Cerebellar cortex (tissue), 1 donor: ENCODE results near the gene PHLDA1.

ENCODE experiments used
- DNase-seq: peaks from one replicate; pipeline ENCODE4 v3.0.0-alpha.2; 2015; ENCODE audit warnings: low spot score

Gene PHLDA1

GRCh38 chr12:76031414-76032042 lies at the start of gene PHLDA1:
TSS of gene PHLDA1 (minus strand) at chr12:76031776.
- DNase-seq = peak; percentile 85

GRCh38 chr12:76080729-76081415 lies 49.3 kb upstream of the PHLDA1 start:
- no peak for DNase-seq

GRCh38 chr12:76080017-76080728 lies 48.6 kb upstream of the PHLDA1 start:
- DNase-seq = no peak

DNA sequence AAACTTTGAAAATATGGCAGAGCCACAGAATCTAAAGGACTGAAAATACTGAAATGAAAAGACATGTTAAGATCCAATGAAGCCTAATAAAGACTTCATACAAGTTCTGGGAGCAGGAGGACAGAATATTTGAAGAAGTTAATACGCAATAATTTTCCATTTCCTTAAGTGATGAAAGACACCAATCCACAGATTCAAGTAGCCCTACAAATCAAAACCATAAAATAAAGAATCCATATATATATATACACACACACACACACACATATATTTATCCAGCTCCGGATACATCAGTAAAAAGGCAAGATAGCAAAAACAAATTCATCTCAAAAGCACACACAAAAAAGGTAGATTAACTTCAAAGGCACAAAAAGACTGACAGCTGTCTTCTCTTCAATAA lies 47.2 kb upstream of the PHLDA1 start:
- DNase-seq = no peak

- no peak for DNase-seq
Observed at GRCh38 chr12:76075448-76075847, 43.9 kb upstream of the PHLDA1 start.

- DNase-seq = no peak
Observed at GRCh38 chr12:76074701-76075336, 43.2 kb upstream of the PHLDA1 start.

- no peak for DNase-seq
Observed at GRCh38 chr12:76073561-76073960, 42.0 kb upstream of the PHLDA1 start.

GRCh38 chr12:76072568-76072967 lies 41.0 kb upstream of the PHLDA1 start:
- no peak for DNase-seq

DNA sequence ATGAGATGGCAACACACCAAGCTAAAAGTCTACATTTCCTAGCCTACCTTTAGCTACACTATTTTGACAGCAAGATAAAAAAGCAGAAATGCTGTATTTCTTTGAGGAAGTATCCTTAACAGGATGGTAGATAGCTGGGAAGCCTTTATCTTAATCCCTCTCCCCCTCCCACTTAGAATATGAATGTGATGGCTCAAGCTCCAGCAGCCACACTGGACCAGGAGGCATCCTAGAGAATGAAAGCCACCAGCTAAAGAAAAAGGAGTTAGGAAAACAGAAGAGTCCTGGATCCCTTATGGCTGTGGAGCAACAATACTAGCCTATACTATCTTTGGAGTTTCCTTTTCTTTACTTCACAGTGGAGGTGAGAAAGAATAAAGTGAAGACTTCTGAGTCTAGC lies 37.8 kb upstream of the PHLDA1 start:
- no peak for DNase-seq

DNA sequence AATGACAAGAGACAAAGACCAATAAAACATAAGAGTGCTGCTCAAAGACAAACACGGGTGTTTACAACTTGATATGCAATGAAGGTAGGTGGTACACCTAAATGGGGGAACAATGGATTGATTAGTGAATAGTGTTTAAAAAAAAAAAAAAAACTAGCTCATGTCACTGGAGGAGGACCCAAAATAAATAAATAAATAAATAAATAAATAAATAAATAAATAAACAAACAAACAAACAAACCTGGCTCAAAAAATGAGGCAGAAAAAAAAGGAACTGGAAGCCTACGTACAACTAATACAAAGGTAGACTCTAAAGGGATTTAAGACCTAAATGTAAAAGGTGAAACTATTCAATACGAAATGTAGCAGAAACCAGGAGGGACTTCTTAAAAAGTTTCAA lies 34.3 kb upstream of the PHLDA1 start:
- DNase-seq = no peak

DNA sequence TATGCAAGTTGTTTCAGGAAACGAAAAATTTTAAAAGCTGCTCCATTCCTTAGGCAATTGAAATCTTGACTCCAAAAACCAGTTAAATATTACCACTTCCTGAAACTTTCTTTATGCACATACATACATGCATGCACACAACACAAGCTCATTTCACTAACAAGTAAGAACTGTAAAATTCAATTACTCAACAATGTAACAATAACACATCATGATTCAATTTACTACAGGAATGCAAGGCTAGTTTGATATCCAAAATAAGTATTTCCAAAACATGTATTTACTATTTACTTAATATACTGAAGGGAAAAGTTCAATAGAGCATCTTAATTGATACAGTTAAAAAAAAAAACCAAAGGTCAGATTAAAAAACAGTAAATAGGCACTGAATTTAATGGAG lies 33.3 kb upstream of the PHLDA1 start:
- no peak for DNase-seq

DNA sequence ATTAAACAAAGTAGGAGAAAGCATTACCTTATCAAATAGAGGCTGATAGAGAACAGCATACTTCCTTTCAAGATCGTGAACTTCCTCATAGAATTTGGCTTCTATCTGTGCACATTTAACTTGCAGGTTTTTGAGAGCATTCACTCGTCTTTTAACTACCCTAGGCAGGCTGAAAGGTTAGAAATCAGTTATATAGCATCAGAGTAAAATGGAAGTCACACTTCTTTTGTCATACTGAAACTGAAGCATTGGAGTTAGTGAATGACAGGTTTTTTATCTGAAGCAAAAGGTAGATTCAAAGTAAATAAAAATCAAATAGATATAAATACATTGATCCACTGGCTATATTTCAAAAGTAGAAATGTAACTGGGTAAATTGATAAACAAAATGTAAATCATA lies 28.5 kb upstream of the PHLDA1 start:
- no peak for DNase-seq

GRCh38 chr12:76057326-76057725 lies 25.8 kb upstream of the PHLDA1 start:
- DNase-seq = peak; percentile 32

DNA sequence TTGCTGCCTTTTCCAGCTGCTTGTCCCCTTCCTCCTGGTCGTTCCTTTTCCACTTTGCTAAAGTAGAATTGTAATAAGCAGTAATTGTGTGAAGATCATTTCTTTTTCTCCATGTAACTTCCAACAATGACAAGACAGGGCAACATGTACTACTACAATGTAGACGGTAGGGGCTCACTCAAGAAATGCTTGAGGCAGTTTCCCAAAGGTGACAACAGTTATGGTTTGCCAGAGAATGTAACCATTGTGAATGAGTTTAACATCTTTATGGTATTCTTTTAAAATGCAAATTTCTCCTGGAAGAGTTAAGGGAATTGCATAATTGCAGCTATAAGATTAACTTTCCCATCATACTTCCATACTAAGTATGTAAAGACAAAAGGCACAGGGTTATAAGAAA lies 23.8 kb upstream of the PHLDA1 start:
- DNase-seq = no peak

DNA sequence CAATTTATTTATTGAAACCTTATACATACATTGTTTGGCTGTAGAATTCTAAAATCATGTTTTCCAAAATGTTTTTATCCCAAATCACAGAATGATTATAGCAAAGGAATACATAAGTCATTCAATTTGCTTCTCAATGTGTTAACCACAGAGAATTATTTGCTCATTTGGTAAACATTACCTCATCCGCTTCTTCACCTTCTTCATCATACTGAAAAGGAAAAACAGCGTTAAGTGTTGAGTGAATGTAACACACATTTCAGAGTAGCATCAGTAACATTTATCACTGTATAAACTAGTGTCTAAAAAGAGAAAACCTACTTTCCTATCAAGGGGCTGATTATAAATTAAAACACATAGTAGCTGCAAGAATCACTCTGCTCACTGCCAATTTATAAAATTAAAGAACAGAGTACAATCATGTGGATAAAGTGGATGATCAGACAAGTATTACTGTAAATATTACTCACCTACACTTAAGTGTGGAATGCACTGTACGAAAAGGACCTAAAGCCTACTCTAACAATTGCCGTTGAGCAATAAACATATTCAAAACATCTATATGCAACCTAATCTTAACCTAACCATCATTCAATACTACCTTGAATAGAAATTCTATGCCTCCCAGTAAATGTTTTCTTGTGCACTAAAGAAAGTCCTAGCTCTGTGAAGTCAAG lies 18.1 kb upstream of the PHLDA1 start:
- DNase-seq = no peak

DNA sequence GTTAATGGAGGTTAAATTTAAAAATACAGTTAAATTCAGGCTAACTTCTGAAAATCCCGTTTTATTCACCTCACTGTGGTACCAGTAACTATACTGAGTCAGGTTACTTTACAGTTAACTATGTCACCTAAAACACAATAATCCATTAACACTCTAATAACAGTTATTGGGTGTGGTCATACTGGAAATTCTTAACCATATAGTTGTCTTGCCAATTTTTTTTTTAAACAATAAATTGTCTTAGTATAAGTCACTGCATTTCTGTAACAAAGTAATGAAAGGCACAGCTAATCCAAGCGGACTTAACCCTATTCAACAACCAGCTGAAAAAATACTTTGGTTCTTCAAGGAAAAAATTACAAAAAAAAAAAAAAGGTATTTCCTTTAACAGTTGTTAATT lies 16.2 kb upstream of the PHLDA1 start:
- DNase-seq = no peak

DNA sequence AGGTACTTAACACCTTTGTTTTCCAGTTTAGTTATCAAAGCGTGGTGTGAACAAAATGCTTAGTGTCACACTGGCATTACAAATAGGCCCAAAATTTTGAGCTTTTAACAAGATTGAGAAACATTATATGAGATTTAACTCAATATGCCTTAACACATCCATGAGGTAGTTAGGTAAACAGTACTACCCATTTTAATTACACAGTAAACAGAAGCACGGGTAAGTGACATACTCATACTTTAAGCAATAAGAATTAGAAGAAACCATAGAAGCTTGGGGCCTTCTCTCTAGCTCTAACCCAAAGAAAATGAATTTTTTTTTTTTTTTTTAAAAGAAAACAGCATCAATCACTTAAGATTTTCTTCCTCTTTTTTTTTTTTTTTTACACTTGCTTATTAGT lies 15.5 kb upstream of the PHLDA1 start:
- no peak for DNase-seq

DNA sequence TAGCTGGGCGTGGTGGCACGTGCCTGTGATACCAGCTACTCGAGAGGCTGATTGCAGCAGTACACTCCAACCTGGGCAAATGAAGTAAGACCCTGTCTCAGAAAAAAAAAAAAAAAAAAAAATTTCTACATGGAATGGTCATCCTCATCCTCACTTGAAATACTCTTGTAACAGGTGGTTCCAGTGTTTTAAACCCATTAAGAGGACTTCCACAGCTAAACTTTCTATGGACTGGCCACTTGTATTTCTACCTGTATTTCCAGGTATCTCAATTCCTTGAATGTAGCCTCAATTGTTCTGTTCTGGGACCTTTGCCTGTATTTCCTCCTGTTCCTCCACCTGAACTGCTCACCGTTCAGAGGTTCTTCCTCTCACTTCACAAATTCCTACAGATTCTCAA lies 11.8 kb upstream of the PHLDA1 start:
- no peak for DNase-seq

DNA sequence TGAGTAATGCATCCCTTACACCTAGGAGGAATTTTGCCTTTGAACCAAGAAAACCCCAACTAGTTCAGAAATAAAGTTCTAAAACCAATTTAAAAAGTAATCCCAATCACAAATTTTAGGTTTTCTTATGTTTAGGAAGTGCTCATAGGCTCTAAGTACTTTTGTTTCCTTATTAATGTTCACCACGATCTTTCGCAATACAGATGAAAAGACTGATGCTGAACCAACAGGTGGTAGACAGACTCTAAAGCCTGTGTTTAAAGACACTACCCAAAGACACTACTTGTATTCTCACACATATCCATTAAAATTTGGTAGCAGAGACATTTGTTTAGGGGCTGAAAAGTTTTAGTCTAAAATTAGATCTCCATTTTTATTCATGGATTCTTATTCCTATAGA lies 10.6 kb upstream of the PHLDA1 start:
- no peak for DNase-seq

DNA sequence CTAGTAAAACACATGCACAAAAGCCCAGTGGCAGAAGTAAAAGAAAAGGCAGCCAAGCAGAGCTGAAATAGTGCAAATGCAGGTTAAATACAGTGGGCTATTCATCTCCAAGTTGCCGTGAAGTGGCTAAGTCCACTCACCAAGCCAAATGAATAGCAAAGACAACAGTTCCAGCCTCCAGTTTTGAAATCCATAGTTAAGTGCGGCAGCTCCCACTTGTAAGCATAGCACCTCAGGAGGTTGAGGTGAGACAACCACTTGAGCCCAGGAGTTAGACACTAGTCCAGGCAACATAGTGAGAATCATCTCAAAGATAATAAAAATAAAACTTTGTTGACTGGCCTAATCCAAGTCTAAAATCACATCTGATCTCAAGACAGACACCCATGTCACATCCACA lies 9.8 kb upstream of the PHLDA1 start:
- DNase-seq = no peak

DNA sequence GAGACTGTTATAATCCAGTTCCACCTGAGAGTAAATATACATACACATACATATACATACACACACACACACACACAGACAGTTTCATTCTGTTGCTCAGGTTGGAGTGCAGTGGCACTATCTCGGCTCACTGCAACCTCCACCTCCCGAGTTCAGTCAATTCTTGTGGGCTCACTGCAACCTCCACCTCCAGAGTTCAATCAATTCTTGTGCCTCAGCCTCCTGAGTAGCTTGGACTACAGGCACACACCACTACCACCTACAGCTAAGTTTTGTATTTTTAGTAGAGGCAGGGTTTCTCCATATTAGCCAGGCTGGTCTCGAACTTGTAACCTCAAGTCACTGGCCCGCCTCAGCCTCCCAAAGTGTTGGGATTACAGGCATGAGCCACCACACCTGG lies 8.9 kb upstream of the PHLDA1 start:
- DNase-seq = no peak

- no peak for DNase-seq
Observed at GRCh38 chr12:76038176-76038575, 6.6 kb upstream of the PHLDA1 start.
